ENCODE measurements around the gene HEATR1.

GRCh38 chr1:236516929-236517704, 87.2 kb downstream of the HEATR1 start:
- TF ChIP-seq CTCF (IDR thresholded peaks at IDR 0.05) (no peak), EZH2 (IDR thresholded peaks at IDR 0.05; ENCODE audit: borderline replicate concordance, insufficient read depth, low read depth, low read length, poor library complexity, severe bottlenecking) (no peak)

All from B cell (primary cell).